DND-41 (cell line): ENCODE data around the gene MCC.

Experiments
- ATAC-seq: fragments of 200-7000 bp; cut with Tn5 transposase; 3 replicates; pipeline ENCODE4 v1.9.1; 2021; ENCODE audit warnings: low read depth; ENCODE audit not compliant: insufficient read depth
- DNase-seq: peaks from one replicate; pipeline ENCODE4 v3.0.0-alpha.2; 2020
- H2AFZ ChIP-seq: 2 replicates; pipeline ENCODE4 v1.6.0; 2012; ENCODE audit warnings: low read depth, low read length
- H3K27ac ChIP-seq: 2 replicates; pipeline ENCODE4 v1.5.1; 2012; ENCODE audit warnings: low read length, inconsistent platforms
- H3K27me3 ChIP-seq: fragments of 200-600 bp; sonication (generic); 2 replicates; pipeline ENCODE4 v1.6.0; 2012; ENCODE audit warnings: low read length, mild to moderate bottlenecking, inconsistent platforms; ENCODE audit not compliant: insufficient read depth, poor library complexity
- H3K36me3 ChIP-seq: 2 replicates; pipeline ENCODE4 v1.5.1; 2012; ENCODE audit warnings: low read length, inconsistent platforms; ENCODE audit not compliant: insufficient read depth
- H3K4me1 ChIP-seq: 2 replicates; pipeline ENCODE4 v1.5.1; 2012; ENCODE audit warnings: mild to moderate bottlenecking, low read length; ENCODE audit not compliant: insufficient read depth
- H3K4me2 ChIP-seq: 2 replicates; pipeline ENCODE4 v1.6.0; 2012; ENCODE audit warnings: mild to moderate bottlenecking, moderate library complexity, low read length, inconsistent platforms; ENCODE audit not compliant: insufficient read depth
- H3K4me3 ChIP-seq, 2 experiments: fragments of 200-600 bp in 1 of 2; shearing (Covaris generic) in 1 of 2; 2 replicates each; pipeline ENCODE4 v1.5.1; 2012 to 2016; ENCODE audit warnings: inconsistent platforms in 2 of 2, low read length in 2 of 2, mild to moderate bottlenecking in 2 of 2, low read depth in 1 of 2, moderate library complexity in 1 of 2
- H3K79me2 ChIP-seq: 2 replicates; pipeline ENCODE4 v1.6.0; 2012; ENCODE audit warnings: low read length, inconsistent platforms; ENCODE audit not compliant: insufficient read depth
- H3K9ac ChIP-seq: 2 replicates; pipeline ENCODE4 v1.6.0; 2012; ENCODE audit warnings: low read depth, mild to moderate bottlenecking, inconsistent platforms, low read length, moderate library complexity
- H3K9me3 ChIP-seq: 2 replicates; pipeline ENCODE4 v1.5.1; 2012; ENCODE audit warnings: low read length, moderate library complexity, mild to moderate bottlenecking, inconsistent platforms; ENCODE audit not compliant: insufficient read depth, severe bottlenecking
- H4K20me1 ChIP-seq: 2 replicates; pipeline ENCODE4 v1.6.0; 2012; ENCODE audit warnings: low read length; ENCODE audit not compliant: insufficient read depth
- CTCF ChIP-seq: IDR thresholded peaks from 2 replicates; pipeline ENCODE4 v1.5.1; 2012; ENCODE audit warnings: borderline replicate concordance, low read length, moderate library complexity, mild to moderate bottlenecking; ENCODE audit not compliant: poor library complexity, severe bottlenecking; ENCODE audit errors: extremely low read depth
- EZH2 ChIP-seq: IDR thresholded peaks from 3 replicates; pipeline ENCODE4 v1.6.1; 2012; ENCODE audit warnings: borderline replicate concordance, low read depth, mild to moderate bottlenecking, moderate library complexity, low read length, inconsistent platforms; ENCODE audit not compliant: severe bottlenecking

The MCC gene

GRCh38 chr5:113156271-113156877 lies 331.9 kb downstream of the MCC start:
- no peak overlapping the region for H3K4me3 ChIP-seq
- no peaks in the 10 kb centered on the region for H3K79me2 ChIP-seq
- peak overlapping the region; percentile 6; the same call in 1 of the 2 replicates for H2AFZ ChIP-seq
- no peak for ATAC-seq
- H3K4me1 ChIP-seq: no peaks in the 10 kb centered on the region
- H3K36me3 ChIP-seq: no peaks in the 10 kb centered on the region
- H3K27ac ChIP-seq: no peak overlapping the region
- H3K9ac ChIP-seq: no peak overlapping the region
- no peaks in the 10 kb centered on the region for H3K27me3 ChIP-seq
- DNase-seq: no peak
- TF ChIP-seq CTCF: no peak
- no peak for TF ChIP-seq EZH2
- no peak overlapping the region for H3K4me2 ChIP-seq
- no peaks in the 10 kb centered on the region for H3K9me3 ChIP-seq
- H4K20me1 ChIP-seq: no peaks in the 10 kb centered on the region

- H3K27me3 ChIP-seq: no peaks in the 10 kb centered on the region
- no peak overlapping the region for H2AFZ ChIP-seq
- H3K4me1 ChIP-seq: no peaks in the 10 kb centered on the region
- no peak overlapping the region for H3K4me3 ChIP-seq
- no peak overlapping the region for H3K4me2 ChIP-seq
- TF ChIP-seq CTCF (no peak), EZH2 (no peak)
- no peaks in the 10 kb centered on the region for H3K79me2 ChIP-seq
- no peak overlapping the region for H3K27ac ChIP-seq
- H3K9ac ChIP-seq: no peak overlapping the region
- no peaks in the 10 kb centered on the region for H3K9me3 ChIP-seq
- DNase-seq (no peak), ATAC-seq (no peak)
- no peaks in the 10 kb centered on the region for H3K36me3 ChIP-seq
- H4K20me1 ChIP-seq: no peaks in the 10 kb centered on the region
Measured at GRCh38 chr5:113153512-113154097, 334.6 kb downstream of the MCC start.

GRCh38 chr5:113152380-113152740 lies 335.9 kb downstream of the MCC start:
- Histone ChIP-seq H3K27ac (no peak overlapping the region), H3K79me2 (no peaks in the 10 kb centered on the region), H3K4me2 (no peak overlapping the region), H3K36me3 (no peaks in the 10 kb centered on the region), H3K4me3 (no peak overlapping the region), H3K9me3 (no peaks in the 10 kb centered on the region), H4K20me1 (no peaks in the 10 kb centered on the region), H3K9ac (no peak overlapping the region), H3K27me3 (no peaks in the 10 kb centered on the region), H3K4me1 (no peaks in the 10 kb centered on the region), H2AFZ (no peak overlapping the region)
- TF ChIP-seq EZH2: no peak
- TF ChIP-seq CTCF: no peak
- DNase-seq: no peak
- no peak for ATAC-seq
